ENCODE measurements around the gene DNPEP.
A peak's percentile ranks its signal among the peaks of the same experiment; 100 is the strongest.
"Not testable (repeated sequence)": the region's sequence is repeated elsewhere in the genome, so short reads cannot be mapped to it uniquely, and the experiment has no call there.

The DNPEP gene

DNA sequence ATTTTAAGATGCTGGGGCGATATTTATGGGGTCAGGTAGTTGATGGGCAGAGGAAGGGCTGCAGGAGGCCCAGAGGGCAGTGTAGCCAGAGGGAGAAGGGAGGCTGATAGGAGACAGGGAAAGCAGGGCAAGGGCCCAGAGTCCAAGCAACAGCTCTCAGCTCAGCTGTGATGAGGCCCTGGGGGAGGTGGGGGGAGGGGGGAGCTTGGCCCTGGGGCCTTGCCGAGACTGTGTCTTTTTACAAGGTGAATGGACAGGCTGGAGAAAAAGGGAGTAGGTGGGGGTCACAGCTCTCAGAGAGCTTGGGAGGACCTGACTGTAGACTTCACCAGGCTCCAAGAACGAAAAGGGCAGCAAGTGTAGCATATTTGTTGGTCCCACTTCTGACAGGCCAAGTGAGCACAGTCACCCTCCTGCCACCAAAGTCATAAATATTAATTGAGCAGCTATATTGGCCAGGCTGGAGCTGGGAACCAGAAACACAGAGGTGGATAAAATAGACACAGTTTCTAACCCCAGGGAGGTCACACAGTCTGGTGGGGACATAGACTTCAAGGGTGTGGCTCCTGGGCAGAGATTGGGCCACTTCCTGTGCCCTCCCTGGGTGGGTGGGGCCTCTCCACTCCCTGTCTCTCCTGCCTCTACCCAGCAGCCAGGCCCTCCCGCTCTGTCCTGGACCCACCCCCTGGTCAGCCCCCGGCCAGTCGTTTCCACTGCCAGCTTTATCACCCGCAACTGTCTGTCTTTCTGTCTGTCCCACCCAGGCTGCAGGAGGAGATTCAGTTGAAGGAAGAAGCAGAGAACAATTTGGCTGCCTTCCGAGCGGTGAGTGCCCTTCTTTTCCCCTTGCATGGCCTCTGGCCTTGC, 31.9 kb upstream of the DNPEP start:
- DNase-seq (ENCODE audit: low read depth): no peak

DNA sequence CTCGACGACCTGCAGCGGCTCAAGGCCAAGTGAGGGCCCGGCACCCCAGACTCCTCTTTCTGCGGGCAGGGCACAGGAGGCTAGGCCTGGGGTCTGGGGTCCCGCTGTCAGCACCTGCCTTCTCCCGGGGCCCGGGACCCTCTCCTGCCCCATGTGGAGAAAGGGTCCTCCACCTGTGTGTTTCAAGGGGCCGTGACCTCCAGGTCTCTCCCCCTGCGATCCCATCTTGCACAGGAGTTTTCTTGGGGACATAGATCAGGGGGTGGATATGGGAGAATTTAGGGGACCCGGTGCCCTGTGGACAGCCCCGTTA, 31.3 kb upstream of the DNPEP start:
- no peak for DNase-seq (ENCODE audit: low read depth)

DNA sequence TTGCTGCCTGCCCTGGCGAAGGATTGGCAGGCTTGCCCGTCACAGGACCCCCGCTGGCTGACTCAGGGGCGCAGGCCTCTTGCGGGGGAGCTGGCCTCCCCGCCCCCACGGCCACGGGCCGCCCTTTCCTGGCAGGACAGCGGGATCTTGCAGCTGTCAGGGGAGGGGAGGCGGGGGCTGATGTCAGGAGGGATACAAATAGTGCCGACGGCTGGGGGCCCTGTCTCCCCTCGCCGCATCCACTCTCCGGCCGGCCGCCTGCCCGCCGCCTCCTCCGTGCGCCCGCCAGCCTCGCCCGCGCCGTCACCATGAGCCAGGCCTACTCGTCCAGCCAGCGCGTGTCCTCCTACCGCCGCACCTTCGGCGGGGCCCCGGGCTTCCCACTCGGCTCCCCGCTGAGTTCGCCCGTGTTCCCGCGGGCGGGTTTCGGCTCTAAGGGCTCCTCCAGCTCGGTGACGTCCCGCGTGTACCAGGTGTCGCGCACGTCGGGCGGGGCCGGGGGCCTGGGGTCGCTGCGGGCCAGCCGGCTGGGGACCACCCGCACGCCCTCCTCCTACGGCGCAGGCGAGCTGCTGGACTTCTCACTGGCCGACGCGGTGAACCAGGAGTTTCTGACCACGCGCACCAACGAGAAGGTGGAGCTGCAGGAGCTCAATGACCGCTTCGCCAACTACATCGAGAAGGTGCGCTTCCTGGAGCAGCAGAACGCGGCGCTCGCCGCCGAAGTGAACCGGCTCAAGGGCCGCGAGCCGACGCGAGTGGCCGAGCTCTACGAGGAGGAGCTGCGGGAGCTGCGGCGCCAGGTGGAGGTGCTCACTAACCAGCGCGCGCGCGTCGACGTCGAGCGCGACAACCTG, 30.7 kb upstream of the DNPEP start, which contains the start of gene DES:
TSS of gene DES (plus strand) at position 223 of the 857 bp plus-strand sequence. CDS start at position 309, 86 bp downstream.
- no peak for DNase-seq (ENCODE audit: low read depth)

DNA sequence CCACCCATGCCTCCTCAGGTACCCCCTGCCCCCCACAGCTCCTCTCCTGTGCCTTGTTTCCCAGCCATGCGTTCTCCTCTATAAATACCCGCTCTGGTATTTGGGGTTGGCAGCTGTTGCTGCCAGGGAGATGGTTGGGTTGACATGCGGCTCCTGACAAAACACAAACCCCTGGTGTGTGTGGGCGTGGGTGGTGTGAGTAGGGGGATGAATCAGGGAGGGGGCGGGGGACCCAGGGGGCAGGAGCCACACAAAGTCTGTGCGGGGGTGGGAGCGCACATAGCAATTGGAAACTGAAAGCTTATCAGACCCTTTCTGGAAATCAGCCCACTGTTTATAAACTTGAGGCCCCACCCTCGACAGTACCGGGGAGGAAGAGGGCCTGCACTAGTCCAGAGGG, 29.7 kb upstream of the DNPEP start:
- no peak for DNase-seq (ENCODE audit: low read depth)

- DNase-seq (ENCODE audit: low read depth): no peak
These were observed 29.2 kb upstream of the DNPEP start for GRCh38 chr2:219416938-219417337.

- DNase-seq (ENCODE audit: low read depth): no peak
These were observed 28.5 kb upstream of the DNPEP start for GRCh38 chr2:219416235-219416602.

DNA sequence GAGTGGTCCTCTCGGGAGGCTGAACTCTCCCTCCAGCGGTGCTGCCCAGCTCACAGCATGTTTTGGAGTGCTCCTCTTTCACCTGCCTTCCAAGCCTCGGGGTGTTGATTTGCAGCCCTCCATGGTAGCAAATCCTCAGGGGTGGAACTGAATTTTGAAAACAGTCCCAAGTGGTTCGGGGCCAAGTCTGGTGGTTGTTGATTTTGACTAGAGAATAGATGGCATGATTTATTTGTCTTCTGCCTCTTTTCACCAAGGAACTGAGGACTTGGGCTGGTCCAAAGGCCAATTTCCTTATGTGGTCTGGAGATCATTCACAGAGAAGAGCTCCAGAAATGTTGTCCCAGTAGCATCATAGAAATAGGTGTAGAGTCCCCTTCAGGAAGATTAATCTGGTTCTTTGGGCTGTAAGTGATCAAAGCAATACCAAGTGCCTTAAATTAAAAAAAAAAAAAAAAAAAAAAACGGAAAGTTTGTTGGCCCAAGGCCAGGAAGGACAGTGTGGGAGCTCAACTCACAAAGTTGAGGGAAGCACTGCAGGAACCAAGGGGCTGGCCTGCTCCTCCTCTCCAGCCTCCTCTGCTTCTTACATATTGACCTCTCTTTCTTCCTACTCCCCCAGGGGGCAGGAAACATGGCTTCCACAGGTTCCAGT, 28.0 kb upstream of the DNPEP start:
- no peak for DNase-seq (ENCODE audit: low read depth)

GRCh38 chr2:219414857-219415256, 27.1 kb upstream of the DNPEP start:
- no peak for DNase-seq (ENCODE audit: low read depth)

DNA sequence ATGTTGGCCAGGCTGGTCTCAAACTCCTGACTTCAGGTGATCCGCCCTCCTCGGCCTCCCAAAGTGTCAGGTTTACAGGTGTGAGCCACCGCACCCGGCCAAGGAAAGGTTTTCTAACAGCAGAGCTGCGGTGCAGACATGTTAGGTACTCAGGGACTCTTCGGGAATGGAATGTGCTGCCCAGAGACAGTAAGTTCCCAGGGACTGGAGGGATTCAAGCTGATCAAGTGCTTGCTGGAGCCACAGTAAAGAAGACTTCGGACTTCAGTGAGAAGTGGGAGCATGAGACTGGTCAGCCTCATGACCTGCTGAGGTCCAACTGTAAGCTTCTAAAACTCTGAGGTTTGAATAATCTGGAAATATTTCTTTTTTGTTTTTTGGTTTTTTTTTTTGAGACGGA, 22.7 kb upstream of the DNPEP start:
- no peak for DNase-seq (ENCODE audit: low read depth)

DNA sequence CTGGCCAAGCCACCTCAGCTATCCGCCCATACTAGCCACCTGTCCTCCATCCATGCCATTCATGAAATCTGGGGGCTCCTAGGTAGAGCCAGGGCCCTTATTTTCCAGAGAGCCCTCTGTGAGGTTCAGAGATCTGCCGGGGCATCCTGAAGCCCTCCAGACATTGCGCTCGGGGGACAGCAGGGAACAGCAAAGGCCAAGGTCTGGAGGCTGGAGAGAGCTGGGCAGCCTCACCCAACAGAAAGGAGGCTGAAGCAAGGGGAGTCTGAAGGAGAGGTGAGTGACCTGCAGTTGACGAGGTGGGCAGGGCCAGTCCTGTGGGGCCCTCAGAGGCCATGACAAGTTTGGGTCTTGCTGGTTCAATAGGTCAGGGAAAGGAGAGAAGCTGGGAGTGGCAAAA, 21.9 kb upstream of the DNPEP start:
- DNase-seq (ENCODE audit: low read depth): no peak

- no peak for DNase-seq (ENCODE audit: low read depth)
These were observed 20.9 kb upstream of the DNPEP start for GRCh38 chr2:219408631-219409030.

DNA sequence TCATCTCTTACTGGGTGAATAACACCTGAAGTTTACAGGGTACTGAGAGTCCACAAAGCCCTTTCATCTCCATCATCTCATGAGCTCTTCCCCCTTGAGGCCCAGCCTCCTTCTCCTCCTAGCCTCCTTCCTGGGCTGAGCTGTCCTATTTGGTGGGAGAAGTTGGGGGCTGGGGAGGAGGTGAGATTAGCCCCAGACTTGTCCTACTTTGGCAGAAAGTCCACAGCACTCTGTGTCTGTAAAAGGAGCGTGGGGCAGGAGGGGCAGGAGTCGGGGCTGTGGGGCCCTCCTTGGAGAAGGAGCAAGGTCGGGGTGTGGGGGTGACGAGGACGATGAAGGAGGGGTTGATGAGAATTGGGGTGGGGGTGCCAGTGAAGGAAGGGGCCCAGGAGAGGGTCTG, 20.5 kb upstream of the DNPEP start:
- no peak for DNase-seq (ENCODE audit: low read depth)

GRCh38 chr2:219407343-219407742, 19.6 kb upstream of the DNPEP start:
- not testable (repeated sequence) for DNase-seq (ENCODE audit: low read depth)

GRCh38 chr2:219406861-219407230, 19.1 kb upstream of the DNPEP start:
- no peak for DNase-seq (ENCODE audit: low read depth)

DNA sequence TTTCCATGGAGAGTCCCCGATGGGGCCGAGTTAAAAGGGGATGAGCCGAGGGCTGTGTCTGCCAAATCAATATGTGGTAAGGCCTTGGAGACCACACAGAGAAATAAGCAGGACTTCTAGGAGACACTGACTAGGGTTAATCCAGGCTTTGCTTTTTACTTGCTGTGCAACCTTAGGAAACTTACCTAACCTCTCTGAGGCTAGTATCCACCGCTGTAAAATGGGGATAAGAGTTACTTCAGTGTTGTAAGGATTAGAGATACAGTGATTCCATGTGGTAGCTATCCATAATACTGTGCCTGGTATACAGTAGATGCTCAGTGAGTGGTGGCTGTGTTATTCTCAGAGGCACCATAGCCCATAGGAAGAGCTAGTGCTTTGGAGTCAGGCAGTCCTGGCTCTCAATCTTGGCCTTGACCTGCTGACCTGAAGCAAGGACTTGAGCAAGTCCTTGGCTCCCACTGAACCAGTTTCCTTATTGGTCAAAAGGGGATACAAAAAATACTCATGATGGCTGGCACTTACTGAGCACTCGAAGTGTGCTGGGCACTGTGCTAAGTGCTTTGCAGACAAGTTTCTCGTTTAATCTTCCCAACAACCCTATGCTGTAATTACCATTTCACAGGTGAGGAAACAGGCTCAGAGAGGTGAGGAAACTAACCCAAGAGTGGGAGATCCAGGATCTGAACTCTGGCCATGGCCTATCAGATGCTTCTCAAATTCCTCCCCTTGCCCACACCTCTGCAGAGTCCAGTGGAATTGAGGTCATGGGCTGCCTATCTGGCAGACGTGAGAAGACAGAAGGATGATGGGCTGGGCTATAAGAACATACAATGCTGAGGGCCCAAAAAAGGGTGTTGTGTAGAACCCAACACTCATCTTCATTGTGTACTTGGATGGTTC, 18.5 kb upstream of the DNPEP start:
- DNase-seq (ENCODE audit: low read depth): no peak

GRCh38 chr2:219405451-219405850, 17.7 kb upstream of the DNPEP start:
- no peak for DNase-seq (ENCODE audit: low read depth)

- DNase-seq (ENCODE audit: low read depth): no peak
These were observed 17.2 kb upstream of the DNPEP start for GRCh38 chr2:219404954-219405353.

- DNase-seq (ENCODE audit: low read depth): no peak
These were observed 16.7 kb upstream of the DNPEP start for GRCh38 chr2:219404291-219404910.

DNA sequence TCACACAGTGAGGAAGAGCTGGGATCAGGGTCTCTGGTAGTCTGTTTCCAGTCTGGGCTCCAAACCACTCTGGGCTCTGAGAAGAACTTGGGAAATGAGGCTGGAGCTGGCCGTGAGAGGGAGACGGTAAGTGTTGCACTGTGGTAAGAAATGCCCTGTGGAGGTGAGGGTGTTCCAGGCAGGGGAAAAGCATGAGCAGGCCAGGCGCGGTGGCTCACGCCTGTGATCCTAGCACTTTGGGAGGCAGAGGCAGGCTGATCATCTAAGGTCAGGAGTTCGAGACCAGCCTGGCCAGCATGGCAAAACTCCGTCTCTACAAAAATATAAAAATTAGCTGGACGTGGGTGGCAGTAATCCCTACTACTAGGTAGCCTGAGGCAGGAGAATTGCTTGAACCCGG, 16.1 kb upstream of the DNPEP start:
- DNase-seq (ENCODE audit: low read depth): no peak

- peak; percentile 20 for DNase-seq (ENCODE audit: low read depth)
These were observed 15.2 kb upstream of the DNPEP start for GRCh38 chr2:219402665-219403515.

Measured in stimulated activated CD8-positive, alpha-beta memory T cell treated with anti-CD3 and anti-CD28 coated beads, Interleukin-15, amount 100 ng/mL, for 24 hours (primary cell).